ENCODE measurements around the gene MPND.

The MPND gene

GRCh38 chr19:4402171-4403004, 59.0 kb downstream of the MPND start, which contains the start of gene CHAF1A:
Gene CHAF1A (plus strand): TSS chr19:4402640. CDS start chr19:4402763, 123 bp downstream.
- H3K79me2 ChIP-seq (ENCODE audit: insufficient read depth, low read depth): peaks cover 75% of the 10 kb centered on the region
- no peaks in the 10 kb centered on the region for H3K36me3 ChIP-seq (ENCODE audit: insufficient read depth)
- TF ChIP-seq CTCF (conservative IDR thresholded peaks at IDR 0.05; ENCODE audit: low read depth, low read length): no peak
- H3K4me3 ChIP-seq (IDR thresholded peaks at IDR 0.05; ENCODE audit: insufficient read depth, low read depth, low read length): no peak within 1 kb of the TSS
- H3K4me1 ChIP-seq (ENCODE audit: low read depth, poor library complexity, severe bottlenecking): peaks cover 33% of the 10 kb centered on the region
- peak within 1 kb of the TSS; percentile 73 for H3K27ac ChIP-seq
- H2AFZ ChIP-seq (ENCODE audit: low read depth): peak within 1 kb of the TSS; percentile 44; the same call in 1 of the 2 replicates
- peak within 1 kb of the TSS; percentile 99 for H3K9ac ChIP-seq
- no peaks in the 10 kb centered on the region for H3K27me3 ChIP-seq (ENCODE audit: insufficient read depth, low read depth)
- H3K4me2 ChIP-seq: peak within 1 kb of the TSS; percentile 96
- H4K20me1 ChIP-seq (ENCODE audit: insufficient read depth): peaks cover 12% of the 10 kb centered on the region

DNA sequence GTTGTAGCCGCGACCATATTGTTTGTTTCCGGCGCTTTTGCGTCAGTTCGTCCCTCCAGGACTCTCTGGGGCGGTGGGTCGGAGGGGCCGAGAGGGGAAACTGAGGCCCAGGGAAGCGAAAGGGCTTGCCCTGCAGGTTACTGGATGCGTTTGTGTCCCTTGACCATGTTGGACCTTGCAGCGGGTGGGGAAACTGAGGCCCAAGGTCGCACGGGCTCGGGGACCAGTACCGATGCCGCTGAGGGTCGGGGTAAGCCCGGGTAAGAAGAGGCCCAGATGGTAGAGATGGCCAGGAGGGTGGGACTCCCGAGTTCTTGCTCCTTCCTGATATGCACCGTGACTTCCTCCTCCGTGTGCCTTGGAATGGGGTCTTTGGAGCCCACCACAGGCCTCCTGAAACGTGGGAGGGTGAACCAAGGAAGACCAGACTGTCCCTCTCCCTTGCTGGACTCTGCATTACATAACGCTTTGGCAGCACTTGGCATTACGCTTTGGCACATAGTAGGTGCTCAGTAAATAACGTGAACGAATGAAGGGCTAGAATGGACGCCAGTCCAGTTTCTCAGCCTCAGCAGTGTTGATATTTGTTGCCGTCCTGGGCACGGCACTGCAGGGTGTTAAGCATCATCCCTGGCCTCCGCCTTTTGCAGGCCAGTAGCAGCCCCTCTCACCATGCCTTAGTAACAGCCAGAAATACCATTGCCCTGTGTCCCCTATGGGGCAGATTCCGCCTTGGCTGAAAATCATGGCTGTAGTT, 59.8 kb downstream of the MPND start:
- Histone ChIP-seq H4K20me1 (ENCODE audit: insufficient read depth) (peaks cover 12% of the 10 kb centered on the region), H2AFZ (ENCODE audit: low read depth) (peak overlapping the region; percentile 35; the same call in 1 of the 2 replicates), H3K4me2 (peak overlapping the region; percentile 96), H3K4me3 (IDR thresholded peaks at IDR 0.05; ENCODE audit: insufficient read depth, low read depth, low read length) (no peak overlapping the region), H3K36me3 (ENCODE audit: insufficient read depth) (no peaks in the 10 kb centered on the region), H3K27ac (peak overlapping the region; percentile 73), H3K79me2 (ENCODE audit: insufficient read depth, low read depth) (peaks cover 73% of the 10 kb centered on the region), H3K4me1 (ENCODE audit: low read depth, poor library complexity, severe bottlenecking) (peaks cover 33% of the 10 kb centered on the region), H3K27me3 (ENCODE audit: insufficient read depth, low read depth) (no peaks in the 10 kb centered on the region), H3K9ac (peak overlapping the region; percentile 99)
- TF ChIP-seq CTCF (conservative IDR thresholded peaks at IDR 0.05; ENCODE audit: low read depth, low read length): no peak

GRCh38 chr19:4405977-4406376, 62.6 kb downstream of the MPND start:
- Histone ChIP-seq H3K27ac (no peak overlapping the region), H3K36me3 (ENCODE audit: insufficient read depth) (no peaks in the 10 kb centered on the region), H3K27me3 (ENCODE audit: insufficient read depth, low read depth) (no peaks in the 10 kb centered on the region), H3K79me2 (ENCODE audit: insufficient read depth, low read depth) (peaks cover 79% of the 10 kb centered on the region), H2AFZ (ENCODE audit: low read depth) (no peak overlapping the region), H3K9ac (no peak overlapping the region), H4K20me1 (ENCODE audit: insufficient read depth) (peaks cover 12% of the 10 kb centered on the region), H3K4me3 (IDR thresholded peaks at IDR 0.05; ENCODE audit: insufficient read depth, low read depth, low read length) (no peak overlapping the region), H3K4me2 (no peak overlapping the region), H3K4me1 (ENCODE audit: low read depth, poor library complexity, severe bottlenecking) (peaks cover 25% of the 10 kb centered on the region)
- TF ChIP-seq CTCF (conservative IDR thresholded peaks at IDR 0.05; ENCODE audit: low read depth, low read length): no peak

- H3K4me2 ChIP-seq: no peak overlapping the region
- peaks cover under 1% of the 10 kb centered on the region; the same call in 1 of the 2 replicates for H3K36me3 ChIP-seq (ENCODE audit: insufficient read depth)
- no peak overlapping the region for H3K4me3 ChIP-seq (IDR thresholded peaks at IDR 0.05; ENCODE audit: insufficient read depth, low read depth, low read length)
- peaks cover 79% of the 10 kb centered on the region for H3K79me2 ChIP-seq (ENCODE audit: insufficient read depth, low read depth)
- H3K27me3 ChIP-seq (ENCODE audit: insufficient read depth, low read depth): no peaks in the 10 kb centered on the region
- peaks cover 18% of the 10 kb centered on the region for H3K4me1 ChIP-seq (ENCODE audit: low read depth, poor library complexity, severe bottlenecking)
- H3K27ac ChIP-seq: no peak overlapping the region
- no peak for TF ChIP-seq CTCF (conservative IDR thresholded peaks at IDR 0.05; ENCODE audit: low read depth, low read length)
- H4K20me1 ChIP-seq (ENCODE audit: insufficient read depth): peaks cover 12% of the 10 kb centered on the region
- H2AFZ ChIP-seq (ENCODE audit: low read depth): no peak overlapping the region
- H3K9ac ChIP-seq: no peak overlapping the region
Measured at GRCh38 chr19:4406626-4407025, 63.3 kb downstream of the MPND start.

Data from KMS-11 (cell line).